Panc1 (cell line): ENCODE data around the gene RAB40B.

ENCODE experiments used
- POLR2AphosphoS5 ChIP-seq: IDR thresholded peaks from 2 replicates; pipeline ENCODE4 v1.6.1; 2012; ENCODE audit warnings: mild to moderate bottlenecking, low read depth, low read length, moderate library complexity
- SIN3A ChIP-seq: IDR thresholded peaks from 2 replicates; pipeline ENCODE4 v1.6.1; 2012; ENCODE audit warnings: low read depth, mild to moderate bottlenecking, low read length, moderate library complexity, borderline replicate concordance; ENCODE audit not compliant: insufficient read depth
- TCF7L2 ChIP-seq: IDR thresholded peaks from 2 replicates; pipeline ENCODE4 v1.6.1; 2011; ENCODE audit warnings: mild to moderate bottlenecking, low read depth, low read length, inconsistent platforms
- TF ChIP-seq, protein P1 (sequence below): fragments of 450-650 bp; IDR thresholded peaks from 2 replicates; pipeline ENCODE4 v1.5.1; 2017; ENCODE audit warnings: mild to moderate bottlenecking
- TF ChIP-seq, protein P2 (sequence below), 2 experiments: IDR thresholded peaks; 2 replicates each; pipeline ENCODE4 v1.6.1; 2011 to 2012; ENCODE audit warnings: low read depth in 2 of 2, control low read depth in 1 of 2, low read length in 1 of 2, mild to moderate bottlenecking in 1 of 2, moderate library complexity in 1 of 2; ENCODE audit not compliant: insufficient read depth in 1 of 2

DNA sequence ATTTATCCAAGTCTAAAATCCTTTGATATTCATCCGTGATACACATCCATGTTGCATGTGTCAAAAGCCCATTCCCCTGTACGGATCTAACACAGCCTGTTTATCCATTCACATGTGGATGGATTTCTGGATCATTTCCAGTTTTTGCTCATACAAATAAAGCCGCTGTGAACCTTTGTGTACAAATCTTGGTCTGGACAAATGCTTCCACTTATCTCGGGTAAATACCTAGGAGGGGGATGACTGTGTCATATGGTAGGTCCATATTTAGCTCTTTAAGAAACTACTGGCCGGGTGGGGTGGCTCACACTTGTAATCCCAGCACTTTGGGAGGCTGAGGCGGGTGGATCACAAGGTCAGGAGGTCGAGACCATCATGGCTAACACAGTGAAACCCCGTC, 47.0 kb upstream of the RAB40B start:
- TF ChIP-seq, protein P1, sequence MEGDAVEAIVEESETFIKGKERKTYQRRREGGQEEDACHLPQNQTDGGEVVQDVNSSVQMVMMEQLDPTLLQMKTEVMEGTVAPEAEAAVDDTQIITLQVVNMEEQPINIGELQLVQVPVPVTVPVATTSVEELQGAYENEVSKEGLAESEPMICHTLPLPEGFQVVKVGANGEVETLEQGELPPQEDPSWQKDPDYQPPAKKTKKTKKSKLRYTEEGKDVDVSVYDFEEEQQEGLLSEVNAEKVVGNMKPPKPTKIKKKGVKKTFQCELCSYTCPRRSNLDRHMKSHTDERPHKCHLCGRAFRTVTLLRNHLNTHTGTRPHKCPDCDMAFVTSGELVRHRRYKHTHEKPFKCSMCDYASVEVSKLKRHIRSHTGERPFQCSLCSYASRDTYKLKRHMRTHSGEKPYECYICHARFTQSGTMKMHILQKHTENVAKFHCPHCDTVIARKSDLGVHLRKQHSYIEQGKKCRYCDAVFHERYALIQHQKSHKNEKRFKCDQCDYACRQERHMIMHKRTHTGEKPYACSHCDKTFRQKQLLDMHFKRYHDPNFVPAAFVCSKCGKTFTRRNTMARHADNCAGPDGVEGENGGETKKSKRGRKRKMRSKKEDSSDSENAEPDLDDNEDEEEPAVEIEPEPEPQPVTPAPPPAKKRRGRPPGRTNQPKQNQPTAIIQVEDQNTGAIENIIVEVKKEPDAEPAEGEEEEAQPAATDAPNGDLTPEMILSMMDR = no peak
- TF ChIP-seq POLR2AphosphoS5 = no peak
- no peak for TF ChIP-seq SIN3A
- TF ChIP-seq, protein P2, sequence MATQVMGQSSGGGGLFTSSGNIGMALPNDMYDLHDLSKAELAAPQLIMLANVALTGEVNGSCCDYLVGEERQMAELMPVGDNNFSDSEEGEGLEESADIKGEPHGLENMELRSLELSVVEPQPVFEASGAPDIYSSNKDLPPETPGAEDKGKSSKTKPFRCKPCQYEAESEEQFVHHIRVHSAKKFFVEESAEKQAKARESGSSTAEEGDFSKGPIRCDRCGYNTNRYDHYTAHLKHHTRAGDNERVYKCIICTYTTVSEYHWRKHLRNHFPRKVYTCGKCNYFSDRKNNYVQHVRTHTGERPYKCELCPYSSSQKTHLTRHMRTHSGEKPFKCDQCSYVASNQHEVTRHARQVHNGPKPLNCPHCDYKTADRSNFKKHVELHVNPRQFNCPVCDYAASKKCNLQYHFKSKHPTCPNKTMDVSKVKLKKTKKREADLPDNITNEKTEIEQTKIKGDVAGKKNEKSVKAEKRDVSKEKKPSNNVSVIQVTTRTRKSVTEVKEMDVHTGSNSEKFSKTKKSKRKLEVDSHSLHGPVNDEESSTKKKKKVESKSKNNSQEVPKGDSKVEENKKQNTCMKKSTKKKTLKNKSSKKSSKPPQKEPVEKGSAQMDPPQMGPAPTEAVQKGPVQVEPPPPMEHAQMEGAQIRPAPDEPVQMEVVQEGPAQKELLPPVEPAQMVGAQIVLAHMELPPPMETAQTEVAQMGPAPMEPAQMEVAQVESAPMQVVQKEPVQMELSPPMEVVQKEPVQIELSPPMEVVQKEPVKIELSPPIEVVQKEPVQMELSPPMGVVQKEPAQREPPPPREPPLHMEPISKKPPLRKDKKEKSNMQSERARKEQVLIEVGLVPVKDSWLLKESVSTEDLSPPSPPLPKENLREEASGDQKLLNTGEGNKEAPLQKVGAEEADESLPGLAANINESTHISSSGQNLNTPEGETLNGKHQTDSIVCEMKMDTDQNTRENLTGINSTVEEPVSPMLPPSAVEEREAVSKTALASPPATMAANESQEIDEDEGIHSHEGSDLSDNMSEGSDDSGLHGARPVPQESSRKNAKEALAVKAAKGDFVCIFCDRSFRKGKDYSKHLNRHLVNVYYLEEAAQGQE (IDR thresholded peaks at IDR 0.05; ENCODE audit: insufficient read depth in 1 of 2, low read depth in 2 of 2, low read length in 1 of 2) = no peak
- no peak for TF ChIP-seq TCF7L2
